Measurements from ENCODE around the gene IFNA4. TPM values are rescaled to one million over a fixed set of nuclear protein-coding genes. Genes with fewer than 3 reads are reported as not detected.
"Not testable (repeated sequence)": the region's sequence is repeated elsewhere in the genome, so short reads cannot be mapped to it uniquely, and the experiment has no call there.

IFNA4 gene
- not detected for total RNA-seq

DNA sequence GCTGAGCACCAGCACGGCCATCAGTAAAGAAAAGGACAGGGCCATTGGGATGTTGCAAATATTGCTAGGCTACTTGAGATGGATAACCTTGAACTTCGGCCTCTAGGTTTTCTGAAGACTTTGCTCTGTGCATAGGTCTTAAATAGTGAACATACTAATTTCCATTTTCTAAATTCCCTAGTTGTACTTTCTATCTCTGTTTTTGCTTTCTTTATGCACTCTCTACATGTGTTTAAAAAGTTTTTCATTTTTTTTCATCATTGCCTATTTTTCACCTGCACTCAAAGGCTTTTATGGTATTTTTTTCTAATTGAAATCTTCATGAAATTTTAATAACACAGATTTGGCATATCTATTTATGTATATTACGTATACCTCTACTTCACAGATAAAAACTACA is at the start of gene IFNA4:
Gene IFNA4 (minus strand): TSS at position 101 of the 400 bp plus-strand sequence. CDS start 56 bp downstream, at position 45.
- DNase-seq; H3K27me3 ChIP-seq; H3K36me3 ChIP-seq; H3K4me1 ChIP-seq; H3K4me3 ChIP-seq (replicated peaks in 1 of 3); intact Hi-C loops (cut with DNase I); H3K9me3 ChIP-seq; H3K27ac ChIP-seq: not testable (repeated sequence)
- 94 to 95% methylated on average over 3 of the region's 3 CpGs for WGBS, 2 donors

DNA sequence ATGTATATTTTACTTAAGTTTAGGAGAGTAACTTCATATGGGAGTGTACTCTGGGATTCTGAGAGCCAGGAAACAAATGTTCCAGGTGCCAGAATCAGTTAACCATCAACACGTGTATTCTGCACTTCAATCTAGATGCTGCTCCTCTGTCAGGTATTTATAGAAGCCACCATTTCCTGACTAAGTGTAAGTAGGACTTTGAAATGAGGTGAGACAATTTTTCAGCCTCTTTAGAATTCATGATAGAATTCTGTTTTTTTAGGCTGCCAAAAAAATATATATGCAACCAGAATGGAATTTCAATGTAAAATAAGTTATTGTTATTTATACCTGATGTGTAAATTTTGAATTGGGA is 49.0 kb upstream of the IFNA4 start:
- 25 to 37% methylated on average over 1 of the region's 1 CpG for WGBS, 2 donors
- H3K9me3 ChIP-seq; H3K4me1 ChIP-seq; H3K36me3 ChIP-seq; intact Hi-C loops (cut with DNase I); DNase-seq; H3K4me3 ChIP-seq (replicated peaks in 1 of 3); H3K27ac ChIP-seq; H3K27me3 ChIP-seq: not testable (repeated sequence)

DNA sequence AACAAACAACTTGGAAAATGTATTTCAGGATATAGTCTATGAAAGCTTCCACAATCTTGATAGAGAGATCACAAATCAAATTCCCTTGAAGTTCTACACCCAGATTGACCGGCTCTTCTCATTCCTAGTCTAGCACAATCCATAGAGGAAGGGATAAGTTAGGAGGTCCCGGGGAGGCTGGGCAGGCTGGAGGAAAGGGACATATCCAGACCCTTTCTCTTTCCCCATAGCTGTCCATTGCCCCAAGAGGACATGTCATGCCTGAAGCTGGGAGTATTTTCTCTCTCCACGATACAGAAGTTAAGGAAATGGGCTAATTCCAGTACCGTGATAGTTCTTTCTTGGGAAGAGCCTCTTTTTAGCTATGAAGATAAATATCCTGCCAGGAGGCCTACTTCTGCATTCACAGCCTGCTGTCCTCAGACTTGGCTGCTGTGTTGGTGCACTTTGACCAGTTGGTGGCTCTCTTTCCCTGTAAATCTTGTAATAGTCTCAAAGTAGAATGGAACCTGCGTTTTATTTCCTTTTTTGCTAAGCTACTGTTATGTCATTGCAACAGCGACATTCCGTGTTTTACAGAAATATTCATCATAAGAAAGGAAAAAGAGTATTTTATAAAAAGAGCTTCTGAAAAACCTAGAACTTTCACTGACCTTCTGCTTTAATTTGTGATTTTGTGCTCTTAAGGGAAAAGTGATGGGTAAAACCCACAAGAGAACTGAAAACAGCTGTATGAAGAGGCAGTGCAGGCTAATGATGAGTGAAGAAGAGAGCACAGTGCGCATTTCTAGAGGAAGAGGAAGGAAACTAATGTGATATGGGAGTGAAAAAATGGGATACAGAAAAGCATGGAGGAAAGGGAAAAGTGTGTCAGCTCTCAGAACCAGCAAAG is 48.3 kb upstream of the IFNA4 start:
- intact Hi-C loops (cut with DNase I); H3K27me3 ChIP-seq; H3K4me3 ChIP-seq (replicated peaks in 1 of 3); H3K9me3 ChIP-seq; H3K36me3 ChIP-seq; H3K27ac ChIP-seq; H3K4me1 ChIP-seq: not testable (repeated sequence)
- TF ChIP-seq, protein P1, sequence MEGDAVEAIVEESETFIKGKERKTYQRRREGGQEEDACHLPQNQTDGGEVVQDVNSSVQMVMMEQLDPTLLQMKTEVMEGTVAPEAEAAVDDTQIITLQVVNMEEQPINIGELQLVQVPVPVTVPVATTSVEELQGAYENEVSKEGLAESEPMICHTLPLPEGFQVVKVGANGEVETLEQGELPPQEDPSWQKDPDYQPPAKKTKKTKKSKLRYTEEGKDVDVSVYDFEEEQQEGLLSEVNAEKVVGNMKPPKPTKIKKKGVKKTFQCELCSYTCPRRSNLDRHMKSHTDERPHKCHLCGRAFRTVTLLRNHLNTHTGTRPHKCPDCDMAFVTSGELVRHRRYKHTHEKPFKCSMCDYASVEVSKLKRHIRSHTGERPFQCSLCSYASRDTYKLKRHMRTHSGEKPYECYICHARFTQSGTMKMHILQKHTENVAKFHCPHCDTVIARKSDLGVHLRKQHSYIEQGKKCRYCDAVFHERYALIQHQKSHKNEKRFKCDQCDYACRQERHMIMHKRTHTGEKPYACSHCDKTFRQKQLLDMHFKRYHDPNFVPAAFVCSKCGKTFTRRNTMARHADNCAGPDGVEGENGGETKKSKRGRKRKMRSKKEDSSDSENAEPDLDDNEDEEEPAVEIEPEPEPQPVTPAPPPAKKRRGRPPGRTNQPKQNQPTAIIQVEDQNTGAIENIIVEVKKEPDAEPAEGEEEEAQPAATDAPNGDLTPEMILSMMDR (IDR thresholded peaks at IDR 0.05) = peak in 5 of 6 experiments; percentile 11 to 52 (median 44)
- DNase-seq = peak; percentile 18 to 34
- WGBS, 2 donors = 38 to 45% methylated on average over 8 of the region's 8 CpGs

DNA sequence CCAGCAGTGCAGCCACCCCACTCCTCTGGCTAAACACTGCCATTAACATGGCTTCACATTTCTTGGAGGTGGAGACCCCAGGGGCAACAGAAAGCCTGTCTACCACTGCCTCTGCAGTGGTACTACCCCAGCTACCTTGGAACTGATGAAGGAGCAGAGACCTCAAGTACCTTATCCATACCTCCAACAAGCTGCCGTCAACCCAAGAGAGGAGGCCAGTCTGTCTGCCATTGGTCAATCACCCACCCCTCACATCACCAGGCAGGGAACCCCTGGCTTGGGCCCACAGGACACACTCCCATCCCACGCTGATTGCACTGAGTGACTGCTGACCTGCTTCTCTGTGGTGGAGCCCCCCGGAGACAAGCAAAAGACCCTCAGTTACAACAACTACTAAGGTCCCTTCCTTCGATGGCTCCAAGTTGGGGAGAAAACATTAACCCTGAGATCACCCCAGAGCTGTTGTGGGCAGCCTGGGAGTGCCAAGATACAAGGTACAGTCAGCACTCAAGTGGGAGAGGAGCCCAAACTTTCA is 46.8 kb upstream of the IFNA4 start:
- Histone ChIP-seq H3K27ac (no peak overlapping the region), H3K27me3 (no peaks in the 10 kb centered on the region), H3K36me3 (no peaks in the 10 kb centered on the region), H3K4me1 (no peaks in the 10 kb centered on the region), H3K4me3 (replicated peaks in 1 of 3) (no peak overlapping the region), H3K9me3 (no peaks in the 10 kb centered on the region)
- TF ChIP-seq POLR2A (IDR thresholded peaks at IDR 0.05) = no peak
- TF ChIP-seq, protein P1 (IDR thresholded peaks at IDR 0.05) = no peak
- DNase-seq = no peak
- 75 to 86% methylated on average over 4 of the region's 4 CpGs for WGBS, 2 donors
- intact Hi-C loops (cut with DNase I) = no loop called here

DNA sequence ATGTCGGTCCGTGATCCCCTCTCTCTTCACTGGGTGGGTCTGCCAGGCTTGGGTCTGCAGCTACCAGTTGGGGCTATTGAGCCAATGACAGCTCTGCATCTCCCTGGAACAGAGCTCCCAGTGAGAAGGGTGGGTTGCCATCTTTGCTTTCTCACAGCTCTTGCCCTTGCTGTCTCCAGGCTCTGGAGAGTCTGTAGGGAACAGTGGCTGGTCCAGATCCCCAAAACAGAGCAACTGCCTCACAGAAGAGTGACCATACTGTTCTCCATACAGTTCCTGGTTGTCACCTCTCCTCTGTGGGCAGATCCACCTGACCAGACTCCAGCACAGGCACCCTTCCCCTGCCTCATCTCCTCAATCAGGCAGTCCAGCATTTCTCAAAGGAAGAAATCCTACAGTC is 45.9 kb upstream of the IFNA4 start:
- Histone ChIP-seq H3K4me3 (replicated peaks in 1 of 3) (no peak overlapping the region), H3K27ac (no peak overlapping the region), H3K27me3 (no peaks in the 10 kb centered on the region), H3K36me3 (no peaks in the 10 kb centered on the region), H3K9me3 (no peaks in the 10 kb centered on the region), H3K4me1 (no peaks in the 10 kb centered on the region)
- intact Hi-C loops (cut with DNase I) = no loop called here
- no peak for TF ChIP-seq POLR2A (IDR thresholded peaks at IDR 0.05)
- TF ChIP-seq, protein P1 (IDR thresholded peaks at IDR 0.05) = no peak
- 96% methylated on average over 2 of the region's 2 CpGs; no CpG with 5 or more reads in 1 of the 2 donors for WGBS, 2 donors
- DNase-seq = no peak

DNA sequence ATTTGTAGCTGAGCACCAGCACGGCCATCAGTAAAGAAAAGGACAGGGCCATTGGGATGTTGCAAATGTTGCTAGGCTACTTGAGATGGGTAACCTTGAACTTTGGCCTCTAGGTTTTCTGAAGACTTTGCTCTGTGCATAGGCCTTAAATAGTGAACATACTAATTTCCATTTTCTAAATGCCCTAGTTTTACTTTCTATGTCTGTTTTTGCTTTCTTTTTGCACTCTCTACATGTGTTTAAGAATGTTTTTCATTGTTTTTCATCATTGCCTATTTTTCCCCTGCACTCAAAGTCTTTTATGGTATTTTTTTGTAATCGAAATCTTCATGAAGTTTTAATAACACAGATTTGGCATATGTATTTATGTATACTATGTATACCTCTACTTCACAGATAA is 40.7 kb upstream of the IFNA4 start, which contains the start of gene IFNA17:
Gene IFNA17 (minus strand): TSS at position 101 of the 400 bp plus-strand sequence. CDS start 49 bp downstream, at position 52.
- intact Hi-C loops (cut with DNase I) = no loop called here
- Histone ChIP-seq H3K27me3 (no peaks in the 10 kb centered on the region), H3K4me1 (no peaks in the 10 kb centered on the region), H3K4me3 (replicated peaks in 1 of 3) (no peak within 1 kb of the TSS), H3K36me3 (no peaks in the 10 kb centered on the region), H3K27ac (no peak within 1 kb of the TSS), H3K9me3 (no peaks in the 10 kb centered on the region)
- WGBS, 2 donors = 88 to 93% methylated on average over 2 of the region's 2 CpGs
- TF ChIP-seq, protein P1 (IDR thresholded peaks at IDR 0.05) = no peak
- no peak for TF ChIP-seq POLR2A (IDR thresholded peaks at IDR 0.05)
- DNase-seq = no peak

DNA sequence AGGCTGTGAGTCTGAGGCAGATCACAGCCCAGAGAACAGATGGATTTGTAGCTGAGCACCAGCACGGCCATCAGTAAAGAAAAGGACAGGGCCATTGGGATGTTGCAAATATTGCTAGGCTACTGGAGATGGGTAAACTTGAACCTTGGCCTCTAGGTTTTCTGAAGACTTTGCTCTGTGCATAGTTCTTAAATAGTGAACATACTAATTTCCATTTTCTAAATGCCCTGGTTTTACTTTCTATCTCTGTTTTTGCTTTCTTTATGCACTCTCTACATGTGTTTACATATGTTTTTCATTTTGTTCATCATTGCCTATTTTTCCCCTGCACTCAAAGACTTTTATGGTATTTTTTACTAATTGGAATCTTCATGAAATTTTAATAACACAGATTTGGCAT is 29.8 kb upstream of the IFNA4 start, which contains the start of gene IFNA16:
Gene IFNA16 (minus strand): TSS at position 101 of the 400 bp plus-strand sequence. CDS start 6 bp downstream, at position 95.
- DNase-seq; intact Hi-C loops (cut with DNase I); H3K36me3 ChIP-seq; H3K27ac ChIP-seq; H3K4me3 ChIP-seq (replicated peaks in 1 of 3); H3K9me3 ChIP-seq; H3K4me1 ChIP-seq; H3K27me3 ChIP-seq: not testable (repeated sequence)
- WGBS, 2 donors = 100% methylated on average over 1 of the region's 1 CpG

Data from thyroid gland (tissue), 4 donors.